ENCODE measurements around the gene PRR23C. TPM values are rescaled to one million over a fixed set of nuclear protein-coding genes. Genes with fewer than 3 reads are reported as not detected.

The PRR23C gene
- polyA plus RNA-seq, 4 donors = 0.12 TPM; not detected in 3

DNA sequence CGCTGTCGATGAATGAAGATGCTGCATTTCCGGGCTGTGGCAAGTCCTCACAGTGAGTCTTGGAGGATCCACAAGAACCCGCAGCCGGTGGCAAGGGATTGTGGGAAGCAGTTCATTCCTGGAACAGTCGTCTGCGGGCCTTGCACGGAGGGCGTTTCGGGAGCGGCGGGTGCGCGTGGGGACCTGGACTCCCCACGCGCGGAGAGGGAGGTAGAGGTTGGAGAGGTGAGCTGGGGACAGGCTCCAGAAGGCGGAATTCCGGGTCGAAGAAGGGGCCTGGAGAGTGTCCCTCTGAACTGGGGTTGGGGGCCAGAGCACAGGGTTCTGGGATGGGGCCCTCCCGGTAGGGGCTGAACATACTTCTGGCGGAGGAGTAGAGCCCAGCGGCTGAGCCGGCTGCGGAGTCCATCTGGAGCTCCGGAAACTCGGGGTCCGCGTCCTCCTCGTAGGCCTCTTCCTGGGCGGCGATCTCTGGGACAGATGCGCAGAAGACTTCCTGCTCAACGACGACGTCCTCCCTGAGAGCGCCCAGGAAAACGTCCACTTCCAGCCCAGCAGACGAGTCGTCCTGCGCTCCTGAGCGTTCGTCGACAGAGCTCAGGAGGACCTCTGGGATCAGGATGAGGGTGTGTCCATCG is 39.2 kb downstream of the PRR23C start:
- no peak for DNase-seq (ENCODE audit: low read depth in 4 of 4, low spot score in 3 of 4)

DNA sequence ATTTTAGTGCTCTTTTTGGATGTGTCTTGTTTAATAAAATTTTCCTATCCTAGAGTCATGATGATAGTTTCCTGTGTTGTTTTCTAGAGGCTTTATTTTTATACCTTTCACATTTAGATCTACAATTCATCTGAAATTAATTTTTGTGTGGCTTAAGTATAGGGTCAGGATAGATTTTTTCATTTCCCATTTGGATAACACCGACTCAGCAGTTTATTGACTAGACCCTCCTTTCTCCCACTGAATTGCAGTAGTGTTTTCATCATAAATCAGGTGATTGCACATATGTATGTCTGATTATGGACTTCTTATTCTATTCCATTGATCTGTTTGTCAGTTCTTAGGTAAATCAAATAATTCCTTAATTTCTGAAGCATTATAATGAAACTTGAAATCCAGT is 49.0 kb downstream of the PRR23C start:
- DNase-seq (ENCODE audit: low read depth in 4 of 4, low spot score in 3 of 4) = no peak

Other genes with a start within 250 kb of the PRR23C start
- 10 to 100 TPM; 10.9 to 34.1 (median 32.7) TPM for gene PIK3CB, start 210.0 kb downstream of the PRR23C start, polyA plus RNA-seq (ENCODE audit: insufficient read length in 4 of 4)
- not detected for gene FOXL2, start 97.8 kb downstream of the PRR23C start, polyA plus RNA-seq (ENCODE audit: insufficient read length in 4 of 4)
- under 1 TPM in 1 of 4 donors, not detected in 3; 0.06 TPM for gene FOXL2NB, start 97.7 kb downstream of the PRR23C start, polyA plus RNA-seq (ENCODE audit: insufficient read length in 4 of 4)
- not detected for gene PRR23A, start 38.6 kb downstream of the PRR23C start, polyA plus RNA-seq (ENCODE audit: insufficient read length in 4 of 4)
- gene PRR23B, start 24.0 kb downstream of the PRR23C start, polyA plus RNA-seq (ENCODE audit: insufficient read length in 4 of 4) = not detected

All from left renal pelvis (tissue), 4 donors.